NK-92 treated with Interleukin-12 subunit alpha and Interleukin-12 subunit beta, amount 100 ng/mL, for 24 hours (cell line): ENCODE results near the gene MBD3L2.
"Not testable (repeated sequence)": the region's sequence is repeated elsewhere in the genome, so short reads cannot be mapped to it uniquely, and the experiment has no call there.

Experiments used
- DNase-seq: peaks from one replicate; lab custom pipeline; 2025; lab: John Stamatoyannopoulos, UW

The MBD3L2 gene

GRCh38 chr19:7049021-7049420 is at the start of gene MBD3L2:
Gene MBD3L2, plus strand, starts transcription at chr19:7049321. Its CDS starts 53 bp downstream, at chr19:7049374.
- DNase-seq: not testable (repeated sequence)

GRCh38 chr19:6999933-7000332 is 49.2 kb upstream of the MBD3L2 start:
- no peak for DNase-seq

GRCh38 chr19:7000333-7000732 is 48.8 kb upstream of the MBD3L2 start:
- DNase-seq: no peak

GRCh38 chr19:7000816-7001215 is 48.3 kb upstream of the MBD3L2 start:
- no peak for DNase-seq

GRCh38 chr19:7004313-7004931 is 44.7 kb upstream of the MBD3L2 start:
- DNase-seq: no peak

- no peak for DNase-seq
Observed at GRCh38 chr19:7006135-7006704, 42.9 kb upstream of the MBD3L2 start.

GRCh38 chr19:7007859-7008258 is 41.3 kb upstream of the MBD3L2 start:
- DNase-seq: no peak

GRCh38 chr19:7010722-7011593 is 38.2 kb upstream of the MBD3L2 start:
- DNase-seq: no peak

GRCh38 chr19:7013678-7014077 is 35.4 kb upstream of the MBD3L2 start:
- no peak for DNase-seq

GRCh38 chr19:7018828-7019227 is 30.3 kb upstream of the MBD3L2 start:
- no peak for DNase-seq

GRCh38 chr19:7021331-7021730 is 27.8 kb upstream of the MBD3L2 start, which contains the start of gene MBD3L2B:
Gene MBD3L2B, minus strand, starts transcription at chr19:7021431. Its CDS starts 34 bp downstream, at chr19:7021397.
- not testable (repeated sequence) for DNase-seq

- not testable (repeated sequence) for DNase-seq
Observed at GRCh38 chr19:7028790-7029189, 20.3 kb upstream of the MBD3L2 start.

GRCh38 chr19:7030278-7030677 is 18.8 kb upstream of the MBD3L2 start, which contains the start of gene MBD3L5:
Gene MBD3L5, plus strand, starts transcription at chr19:7030578. Its CDS starts 34 bp downstream, at chr19:7030612.
- not testable (repeated sequence) for DNase-seq

- DNase-seq: not testable (repeated sequence)
Observed at GRCh38 chr19:7040079-7040478, 9.0 kb upstream of the MBD3L2 start, which contains the start of gene MBD3L4. Gene MBD3L4, minus strand, starts transcription at chr19:7040179. Its CDS starts 35 bp downstream, at chr19:7040144.

GRCh38 chr19:7041563-7041962 is 7.6 kb upstream of the MBD3L2 start:
- not testable (repeated sequence) for DNase-seq

GRCh38 chr19:7051421-7051820 is 2.3 kb downstream of the MBD3L2 start:
- DNase-seq: not testable (repeated sequence)

- DNase-seq: not testable (repeated sequence)
Observed at GRCh38 chr19:7052896-7053295, 3.8 kb downstream of the MBD3L2 start.

- DNase-seq: not testable (repeated sequence)
Observed at GRCh38 chr19:7054635-7055368, 5.7 kb downstream of the MBD3L2 start.

- DNase-seq: not testable (repeated sequence)
Observed at GRCh38 chr19:7055679-7056078, 6.6 kb downstream of the MBD3L2 start.

GRCh38 chr19:7056371-7056770 is 7.2 kb downstream of the MBD3L2 start:
- not testable (repeated sequence) for DNase-seq

GRCh38 chr19:7058576-7058975 is 9.5 kb downstream of the MBD3L2 start, which contains the start of gene MBD3L3:
Gene MBD3L3, minus strand, starts transcription at chr19:7058676. Its CDS starts 71 bp downstream, at chr19:7058605.
- not testable (repeated sequence) for DNase-seq

- DNase-seq: not testable (repeated sequence)
Observed at GRCh38 chr19:7059977-7060376, 10.9 kb downstream of the MBD3L2 start.
